ENCODE data around the gene QRICH1.
"Not testable (repeated sequence)": the region's sequence is repeated elsewhere in the genome, so short reads cannot be mapped to it uniquely, and the experiment has no call there.

QRICH1 gene

DNA sequence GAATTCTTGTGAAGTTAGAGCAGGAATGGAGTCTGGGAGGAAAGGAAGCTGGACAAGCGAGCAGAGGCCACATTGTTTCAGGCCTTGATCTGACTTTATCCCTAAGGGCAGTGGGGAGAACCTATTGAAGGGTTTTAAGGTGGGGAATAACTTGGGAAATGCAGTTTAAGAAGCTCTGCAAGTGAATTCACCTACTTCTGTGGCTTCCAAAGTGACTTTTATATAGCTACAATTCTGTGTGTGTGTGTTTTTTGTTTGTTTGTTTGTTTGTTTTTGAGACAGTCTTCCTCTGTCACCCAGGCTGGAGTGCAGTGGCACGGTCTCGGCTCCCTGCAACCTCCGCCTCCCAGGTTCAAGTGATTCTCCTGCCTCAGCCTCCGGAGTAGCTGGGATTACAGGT, 85.2 kb downstream of the QRICH1 start:
- H3K27me3 ChIP-seq (ENCODE audit: insufficient read depth, low read length); H3K23ac ChIP-seq (ENCODE audit: low read length); H3K9ac ChIP-seq (ENCODE audit: low read length); H2BK120ac ChIP-seq (ENCODE audit: insufficient read depth, low read length, poor library complexity); H2AK5ac ChIP-seq (ENCODE audit: low read length); H3K4me3 ChIP-seq (ENCODE audit: low read depth, low read length); H3K18ac ChIP-seq (ENCODE audit: low read length); H2AFZ ChIP-seq (ENCODE audit: insufficient read depth, low read length, poor library complexity); H3K9me3 ChIP-seq (ENCODE audit: insufficient read depth, low read depth, low read length); H3K14ac ChIP-seq (ENCODE audit: low read length); H2BK5ac ChIP-seq (ENCODE audit: low read depth, low read length, poor library complexity); H4K8ac ChIP-seq (ENCODE audit: low read depth, low read length); H2BK12ac ChIP-seq (ENCODE audit: low read length); H4K12ac ChIP-seq (ENCODE audit: low read depth, low read length); H4K91ac ChIP-seq (ENCODE audit: low read depth, low read length); H3K27ac ChIP-seq (ENCODE audit: low read depth, low read length): not testable (repeated sequence)
- Histone ChIP-seq H3K4me2 (ENCODE audit: low read length) (peak overlapping the region; percentile 67), H3K79me2 (ENCODE audit: control insufficient read depth, insufficient read depth, low read length, poor library complexity) (peaks cover 14% of the 10 kb centered on the region), H3K36me3 (ENCODE audit: control insufficient read depth in 1 of 2, insufficient read depth in 2 of 2, low read length in 2 of 2) (peaks cover 25% of the 10 kb centered on the region in 2 experiments), H3K4ac (ENCODE audit: low read depth, low read length) (peak overlapping the region; percentile 10), H3K79me1 (ENCODE audit: low read length) (peaks cover 10% of the 10 kb centered on the region), H3K4me1 (ENCODE audit: control insufficient read depth in 1 of 2, insufficient read depth in 2 of 2, low read length in 2 of 2) (peaks cover 13% of the 10 kb centered on the region in 2 experiments)
- WGBS (ENCODE audit: extremely low coverage, insufficient coverage, insufficient read length), result no CpG with 5 or more reads among the region's 5 CpGs
- peak in 1 of 2 donors; percentile 28 for DNase-seq

DNA sequence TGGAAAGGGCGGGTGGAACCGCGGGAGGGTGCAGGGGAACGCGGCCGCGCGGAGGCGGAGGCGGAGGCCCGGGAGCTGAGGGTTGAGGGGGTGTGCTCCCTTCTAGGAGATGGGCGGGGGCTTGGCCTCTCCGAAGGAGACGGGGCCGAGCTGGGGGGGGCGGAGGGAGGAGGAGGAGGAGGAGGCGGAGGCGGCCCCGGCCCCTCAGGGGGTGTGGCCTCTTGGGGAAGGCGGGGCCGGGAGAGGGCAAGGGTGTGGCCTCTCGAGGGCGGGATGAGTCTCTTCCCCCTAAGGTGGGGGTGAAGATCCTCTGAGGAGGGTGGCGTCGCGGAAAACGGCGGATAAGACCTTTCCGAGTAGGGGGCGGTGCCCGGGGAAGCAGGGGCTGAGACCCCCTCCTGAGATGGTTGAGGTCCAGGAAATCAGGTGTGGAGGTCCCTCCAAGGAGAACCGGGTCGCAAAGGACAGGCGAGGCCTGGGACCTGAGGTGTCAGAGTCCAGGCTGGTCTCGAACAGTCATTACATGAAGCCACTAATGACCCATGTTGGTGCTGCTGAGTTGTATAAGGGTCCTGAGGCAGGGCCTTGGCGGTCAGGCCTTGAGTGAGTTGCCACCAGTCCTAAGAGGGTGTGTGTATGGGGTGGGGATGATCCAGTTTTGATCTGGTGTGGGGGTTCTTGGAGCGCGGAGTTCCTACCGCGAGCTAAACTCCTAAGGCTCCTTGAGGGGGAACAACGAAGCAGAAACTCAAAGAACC, 85.9 kb downstream of the QRICH1 start:
- H3K4ac ChIP-seq (ENCODE audit: low read depth, low read length), result peak overlapping the region; percentile 95
- no CpG with 5 or more reads among the region's 41 CpGs for WGBS (ENCODE audit: extremely low coverage, insufficient coverage, insufficient read length)

DNA sequence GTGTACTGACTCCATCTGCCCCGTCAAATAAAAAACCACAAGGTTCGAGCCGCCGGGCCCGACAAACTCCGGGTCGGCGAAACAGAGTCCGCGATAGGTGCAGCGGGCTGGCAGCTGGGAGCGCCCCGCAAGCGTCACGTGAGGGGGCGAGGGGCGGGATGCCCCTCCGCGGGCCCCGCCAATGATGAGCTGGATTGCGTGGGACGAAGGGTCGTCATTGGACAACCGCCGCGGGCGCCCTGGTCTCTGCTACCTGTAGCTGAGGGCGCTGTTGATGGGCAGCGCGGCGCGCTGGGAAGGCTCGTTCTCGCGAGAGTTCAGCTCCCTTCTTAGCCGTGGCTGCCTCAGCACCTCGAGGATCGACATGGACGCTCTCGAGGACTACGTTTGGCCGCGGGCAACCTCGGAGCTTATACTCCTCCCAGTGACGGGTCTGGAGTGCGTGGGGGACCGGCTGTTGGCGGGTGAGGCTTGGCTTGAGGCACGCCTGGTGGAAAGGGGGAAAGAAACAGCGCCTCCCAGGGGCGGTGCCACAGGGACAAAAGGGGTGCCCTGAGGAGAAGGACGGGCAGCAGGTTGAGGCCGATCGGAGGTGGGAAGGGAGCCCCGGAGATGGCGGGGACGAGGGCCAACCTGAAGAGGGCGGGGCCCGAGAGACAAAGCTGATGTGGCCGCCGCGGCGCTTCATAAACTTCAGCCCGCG, 86.7 kb downstream of the QRICH1 start, which contains the start of gene WDR6:
TSS of gene WDR6 (plus strand) at position 324 of the 703 bp plus-strand sequence. CDS start at position 365, 41 bp downstream.
- peaks cover 11% of the 10 kb centered on the region in 2 experiments for H3K36me3 ChIP-seq (ENCODE audit: control insufficient read depth in 1 of 2, insufficient read depth in 2 of 2, low read length in 2 of 2)
- no CpG with 5 or more reads among the region's 65 CpGs for WGBS (ENCODE audit: extremely low coverage, insufficient coverage, insufficient read length)
- peaks cover 13% of the 10 kb centered on the region in 2 experiments for H3K4me1 ChIP-seq (ENCODE audit: control insufficient read depth in 1 of 2, insufficient read depth in 2 of 2, low read length in 2 of 2)
- peak within 1 kb of the TSS; percentile 90 for H4K12ac ChIP-seq (ENCODE audit: low read depth, low read length)
- no peak within 1 kb of the TSS for H3K23ac ChIP-seq (ENCODE audit: low read length)
- no peaks in the 10 kb centered on the region for H3K9me3 ChIP-seq (ENCODE audit: insufficient read depth, low read depth, low read length)
- no peaks in the 10 kb centered on the region for H3K27me3 ChIP-seq (ENCODE audit: insufficient read depth, low read length)
- peak within 1 kb of the TSS; percentile 95 for H4K8ac ChIP-seq (ENCODE audit: low read depth, low read length)
- H3K9ac ChIP-seq (ENCODE audit: low read length), result peak within 1 kb of the TSS; percentile 96
- H3K4me3 ChIP-seq (ENCODE audit: low read depth, low read length), result peak within 1 kb of the TSS; percentile 90
- H2AK5ac ChIP-seq (ENCODE audit: low read length), result peak within 1 kb of the TSS; percentile 89
- H2BK5ac ChIP-seq (ENCODE audit: low read depth, low read length, poor library complexity), result peak within 1 kb of the TSS; percentile 80
- H3K14ac ChIP-seq (ENCODE audit: low read length), result peak within 1 kb of the TSS; percentile 93
- H3K4me2 ChIP-seq (ENCODE audit: low read length), result peak within 1 kb of the TSS; percentile 77
- peak within 1 kb of the TSS; percentile 80 for H3K27ac ChIP-seq (ENCODE audit: low read depth, low read length)
- peak; percentile 98 to 99 for DNase-seq
- H3K4ac ChIP-seq (ENCODE audit: low read depth, low read length), result peak within 1 kb of the TSS; percentile 95
- H4K91ac ChIP-seq (ENCODE audit: low read depth, low read length), result peak within 1 kb of the TSS; percentile 98
- peaks cover 14% of the 10 kb centered on the region for H3K79me2 ChIP-seq (ENCODE audit: control insufficient read depth, insufficient read depth, low read length, poor library complexity)
- H2BK12ac ChIP-seq (ENCODE audit: low read length), result no peak within 1 kb of the TSS
- H2AFZ ChIP-seq (ENCODE audit: insufficient read depth, low read length, poor library complexity), result peak within 1 kb of the TSS; percentile 80
- peak within 1 kb of the TSS; percentile 62 for H2BK120ac ChIP-seq (ENCODE audit: insufficient read depth, low read length, poor library complexity)
- peaks cover 10% of the 10 kb centered on the region for H3K79me1 ChIP-seq (ENCODE audit: low read length)
- H3K18ac ChIP-seq (ENCODE audit: low read length), result peak within 1 kb of the TSS; percentile 99

More for the DNA sequence above, 85.9 kb downstream of the QRICH1 start:
- peak overlapping the region; percentile 98 for H4K91ac ChIP-seq (ENCODE audit: low read depth, low read length)
- no peak overlapping the region for H3K23ac ChIP-seq (ENCODE audit: low read length)
- H3K27ac ChIP-seq (ENCODE audit: low read depth, low read length), result peak overlapping the region; percentile 80
- no peaks in the 10 kb centered on the region for H3K27me3 ChIP-seq (ENCODE audit: insufficient read depth, low read length)
- H3K79me2 ChIP-seq (ENCODE audit: control insufficient read depth, insufficient read depth, low read length, poor library complexity), result peaks cover 14% of the 10 kb centered on the region
- peaks cover 13% of the 10 kb centered on the region in 2 experiments for H3K4me1 ChIP-seq (ENCODE audit: control insufficient read depth in 1 of 2, insufficient read depth in 2 of 2, low read length in 2 of 2)
- H3K14ac ChIP-seq (ENCODE audit: low read length), result peak overlapping the region; percentile 93
- H2BK12ac ChIP-seq (ENCODE audit: low read length), result no peak overlapping the region
- H3K4me2 ChIP-seq (ENCODE audit: low read length), result peak overlapping the region; percentile 77
- H2AFZ ChIP-seq (ENCODE audit: insufficient read depth, low read length, poor library complexity), result peak overlapping the region; percentile 80
- H3K9me3 ChIP-seq (ENCODE audit: insufficient read depth, low read depth, low read length), result no peaks in the 10 kb centered on the region
- peak overlapping the region; percentile 95 for H4K8ac ChIP-seq (ENCODE audit: low read depth, low read length)
- peak overlapping the region; percentile 99 for H3K18ac ChIP-seq (ENCODE audit: low read length)
- peaks cover 18 to 19% of the 10 kb centered on the region in 2 experiments for H3K36me3 ChIP-seq (ENCODE audit: control insufficient read depth in 1 of 2, insufficient read depth in 2 of 2, low read length in 2 of 2)
- peak overlapping the region; percentile 82 for H2AK5ac ChIP-seq (ENCODE audit: low read length)
- peak overlapping the region; percentile 62 for H2BK120ac ChIP-seq (ENCODE audit: insufficient read depth, low read length, poor library complexity)
- H3K9ac ChIP-seq (ENCODE audit: low read length), result peak overlapping the region; percentile 96
- H2BK5ac ChIP-seq (ENCODE audit: low read depth, low read length, poor library complexity), result peak overlapping the region; percentile 80
- peak overlapping the region; percentile 90 for H4K12ac ChIP-seq (ENCODE audit: low read depth, low read length)
- DNase-seq, result peak; percentile 74 to 83
- peaks cover 10% of the 10 kb centered on the region for H3K79me1 ChIP-seq (ENCODE audit: low read length)
- H3K4me3 ChIP-seq (ENCODE audit: low read depth, low read length), result peak overlapping the region; percentile 90

DNA sequence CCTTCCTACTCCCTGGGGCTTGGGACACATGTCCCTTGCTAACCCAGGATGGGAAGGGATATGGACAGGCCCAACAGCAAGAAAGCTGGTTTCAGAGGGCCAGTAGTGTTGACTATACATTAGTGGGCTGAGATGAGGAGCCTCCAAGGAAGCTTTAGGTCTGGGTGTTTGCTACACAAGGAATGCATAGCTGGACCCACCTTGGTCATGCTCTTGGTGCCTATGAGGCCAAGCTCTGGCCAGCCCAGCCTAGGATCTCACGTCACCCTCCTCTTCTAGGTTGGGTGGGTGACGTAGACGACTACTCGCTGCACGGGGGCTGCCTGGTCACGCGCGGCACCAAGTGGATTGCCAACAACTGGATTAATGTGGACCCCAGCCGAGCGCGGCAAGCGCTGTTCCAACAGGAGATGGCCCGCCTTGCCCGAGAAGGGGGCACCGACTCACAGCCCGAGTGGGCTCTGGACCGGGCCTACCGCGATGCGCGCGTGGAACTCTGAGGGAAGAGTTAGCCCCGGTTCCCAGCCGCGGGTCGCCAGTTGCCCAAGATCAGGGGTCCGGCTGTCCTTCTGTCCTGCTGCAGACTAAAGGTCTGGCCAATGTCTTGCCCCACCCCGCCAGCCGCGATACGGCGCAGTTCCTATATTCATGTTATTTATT, 87.3 kb downstream of the QRICH1 start:
- H3K23ac ChIP-seq (ENCODE audit: low read length), result no peak overlapping the region
- peaks cover 13% of the 10 kb centered on the region in 2 experiments for H3K4me1 ChIP-seq (ENCODE audit: control insufficient read depth in 1 of 2, insufficient read depth in 2 of 2, low read length in 2 of 2)
- H2AFZ ChIP-seq (ENCODE audit: insufficient read depth, low read length, poor library complexity), result peak overlapping the region; percentile 77
- H3K79me1 ChIP-seq (ENCODE audit: low read length), result peaks cover 10% of the 10 kb centered on the region
- H3K4ac ChIP-seq (ENCODE audit: low read depth, low read length), result peak overlapping the region; percentile 70
- H3K4me2 ChIP-seq (ENCODE audit: low read length), result peak overlapping the region; percentile 77
- H4K91ac ChIP-seq (ENCODE audit: low read depth, low read length), result peak overlapping the region; percentile 89
- peak overlapping the region; percentile 89 for H2AK5ac ChIP-seq (ENCODE audit: low read length)
- H3K9me3 ChIP-seq (ENCODE audit: insufficient read depth, low read depth, low read length), result no peaks in the 10 kb centered on the region
- peak overlapping the region; percentile 90 for H4K12ac ChIP-seq (ENCODE audit: low read depth, low read length)
- peak overlapping the region; percentile 47 for H2BK5ac ChIP-seq (ENCODE audit: low read depth, low read length, poor library complexity)
- no CpG with 5 or more reads among the region's 32 CpGs for WGBS (ENCODE audit: extremely low coverage, insufficient coverage, insufficient read length)
- no peak overlapping the region for H2BK12ac ChIP-seq (ENCODE audit: low read length)
- H2BK120ac ChIP-seq (ENCODE audit: insufficient read depth, low read length, poor library complexity), result peak overlapping the region; percentile 53
- no peak overlapping the region for H3K27ac ChIP-seq (ENCODE audit: low read depth, low read length)
- peaks cover 14% of the 10 kb centered on the region for H3K79me2 ChIP-seq (ENCODE audit: control insufficient read depth, insufficient read depth, low read length, poor library complexity)
- H3K4me3 ChIP-seq (ENCODE audit: low read depth, low read length), result peak overlapping the region; percentile 90
- H3K27me3 ChIP-seq (ENCODE audit: insufficient read depth, low read length), result no peaks in the 10 kb centered on the region
- peaks cover 4 to 5% of the 10 kb centered on the region in 2 experiments for H3K36me3 ChIP-seq (ENCODE audit: control insufficient read depth in 1 of 2, insufficient read depth in 2 of 2, low read length in 2 of 2)
- H4K8ac ChIP-seq (ENCODE audit: low read depth, low read length), result peak overlapping the region; percentile 93
- peak overlapping the region; percentile 88 for H3K9ac ChIP-seq (ENCODE audit: low read length)
- H3K14ac ChIP-seq (ENCODE audit: low read length), result peak overlapping the region; percentile 68
- peak in 1 of 2 donors; percentile 14 for DNase-seq
- peak overlapping the region; percentile 63 for H3K18ac ChIP-seq (ENCODE audit: low read length)
